B cell (primary cell): ENCODE results near the gene FAM204A.

Source experiments
- EZH2 ChIP-seq: IDR thresholded peaks from 2 replicates; pipeline ENCODE4 v1.6.1; 2012; ENCODE audit warnings: borderline replicate concordance, low read depth, mild to moderate bottlenecking, moderate library complexity, low read length; ENCODE audit not compliant: insufficient read depth, poor library complexity, severe bottlenecking
- TF ChIP-seq, protein P1 (sequence below): fragments of 200-600 bp; IDR thresholded peaks from one replicate; pipeline ENCODE4 v1.8.0; 2022; ENCODE audit warnings: antibody characterized with exemption, mild to moderate bottlenecking

DNA sequence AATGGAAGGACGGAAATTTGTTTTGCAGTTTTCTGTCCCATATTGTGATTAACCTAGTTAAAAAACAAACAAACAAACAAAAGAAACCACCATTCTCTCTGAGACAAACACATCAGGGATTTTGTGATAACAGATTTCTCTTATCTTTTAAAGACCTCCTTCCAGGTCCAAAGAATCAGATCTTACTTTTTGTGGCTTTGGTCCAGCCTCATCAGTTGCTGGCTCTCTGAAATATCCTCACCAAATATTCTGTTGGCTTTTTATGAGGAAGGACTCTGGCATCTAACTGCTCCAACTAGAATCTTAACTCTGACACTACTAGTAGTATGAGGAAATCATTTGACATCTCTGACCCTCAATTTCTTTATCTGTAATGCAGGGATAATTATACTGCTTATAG, 4.8 kb downstream of the FAM204A start:
- TF ChIP-seq, protein P1, sequence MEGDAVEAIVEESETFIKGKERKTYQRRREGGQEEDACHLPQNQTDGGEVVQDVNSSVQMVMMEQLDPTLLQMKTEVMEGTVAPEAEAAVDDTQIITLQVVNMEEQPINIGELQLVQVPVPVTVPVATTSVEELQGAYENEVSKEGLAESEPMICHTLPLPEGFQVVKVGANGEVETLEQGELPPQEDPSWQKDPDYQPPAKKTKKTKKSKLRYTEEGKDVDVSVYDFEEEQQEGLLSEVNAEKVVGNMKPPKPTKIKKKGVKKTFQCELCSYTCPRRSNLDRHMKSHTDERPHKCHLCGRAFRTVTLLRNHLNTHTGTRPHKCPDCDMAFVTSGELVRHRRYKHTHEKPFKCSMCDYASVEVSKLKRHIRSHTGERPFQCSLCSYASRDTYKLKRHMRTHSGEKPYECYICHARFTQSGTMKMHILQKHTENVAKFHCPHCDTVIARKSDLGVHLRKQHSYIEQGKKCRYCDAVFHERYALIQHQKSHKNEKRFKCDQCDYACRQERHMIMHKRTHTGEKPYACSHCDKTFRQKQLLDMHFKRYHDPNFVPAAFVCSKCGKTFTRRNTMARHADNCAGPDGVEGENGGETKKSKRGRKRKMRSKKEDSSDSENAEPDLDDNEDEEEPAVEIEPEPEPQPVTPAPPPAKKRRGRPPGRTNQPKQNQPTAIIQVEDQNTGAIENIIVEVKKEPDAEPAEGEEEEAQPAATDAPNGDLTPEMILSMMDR: no peak
- TF ChIP-seq EZH2: no peak
